Measurements from ENCODE around the gene ABCA10. TPM values are rescaled to one million over a fixed set of nuclear protein-coding genes. Genes with fewer than 3 reads are reported as not detected.

ABCA10 gene
- total and polyA plus RNA-seq, 2 of the 13 experiments (the other 11 are each of a cell fraction or from before 2014, with no cell fraction given): 0.02 to 0.08 TPM

DNA sequence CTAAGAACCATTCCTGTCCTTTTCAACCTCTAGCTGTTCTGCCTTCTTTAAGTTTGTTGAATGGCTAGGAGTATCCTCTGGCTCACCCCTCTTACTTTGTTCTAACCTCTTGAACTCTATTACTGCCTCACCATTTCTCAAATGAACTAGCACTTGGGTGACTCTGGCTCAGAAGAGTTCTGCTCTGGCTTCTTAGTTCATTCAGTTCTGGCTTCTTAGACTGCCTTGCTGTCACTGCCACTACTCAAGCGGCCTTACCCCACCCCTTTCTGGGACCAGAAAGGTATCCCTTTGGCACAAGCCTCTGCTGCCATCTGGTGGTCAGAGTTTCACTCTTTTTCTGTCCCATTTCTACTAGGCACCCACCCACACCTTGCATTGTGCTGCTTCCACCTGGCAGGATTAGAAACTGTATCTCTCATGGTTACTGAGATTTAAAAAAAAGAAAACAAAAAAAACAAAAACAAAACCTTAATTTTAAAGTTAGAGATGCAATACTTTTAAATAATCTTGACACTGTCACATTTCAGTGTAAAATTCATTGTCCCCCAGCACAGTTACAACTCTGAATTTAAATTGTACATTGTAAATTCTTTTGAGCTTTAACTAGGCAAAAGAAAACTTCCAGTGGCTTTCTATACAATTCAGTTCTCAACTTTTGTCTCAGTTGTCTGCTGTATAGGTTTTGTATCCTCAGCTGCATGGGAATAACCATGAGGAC lies 6.9 kb upstream of the ABCA10 start (continued):
- TF ChIP-seq, protein P1, sequence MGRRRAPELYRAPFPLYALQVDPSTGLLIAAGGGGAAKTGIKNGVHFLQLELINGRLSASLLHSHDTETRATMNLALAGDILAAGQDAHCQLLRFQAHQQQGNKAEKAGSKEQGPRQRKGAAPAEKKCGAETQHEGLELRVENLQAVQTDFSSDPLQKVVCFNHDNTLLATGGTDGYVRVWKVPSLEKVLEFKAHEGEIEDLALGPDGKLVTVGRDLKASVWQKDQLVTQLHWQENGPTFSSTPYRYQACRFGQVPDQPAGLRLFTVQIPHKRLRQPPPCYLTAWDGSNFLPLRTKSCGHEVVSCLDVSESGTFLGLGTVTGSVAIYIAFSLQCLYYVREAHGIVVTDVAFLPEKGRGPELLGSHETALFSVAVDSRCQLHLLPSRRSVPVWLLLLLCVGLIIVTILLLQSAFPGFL (CRISPR knock-in tag; IDR thresholded peaks at IDR 0.05): no peak
- TF ChIP-seq, protein P2, sequence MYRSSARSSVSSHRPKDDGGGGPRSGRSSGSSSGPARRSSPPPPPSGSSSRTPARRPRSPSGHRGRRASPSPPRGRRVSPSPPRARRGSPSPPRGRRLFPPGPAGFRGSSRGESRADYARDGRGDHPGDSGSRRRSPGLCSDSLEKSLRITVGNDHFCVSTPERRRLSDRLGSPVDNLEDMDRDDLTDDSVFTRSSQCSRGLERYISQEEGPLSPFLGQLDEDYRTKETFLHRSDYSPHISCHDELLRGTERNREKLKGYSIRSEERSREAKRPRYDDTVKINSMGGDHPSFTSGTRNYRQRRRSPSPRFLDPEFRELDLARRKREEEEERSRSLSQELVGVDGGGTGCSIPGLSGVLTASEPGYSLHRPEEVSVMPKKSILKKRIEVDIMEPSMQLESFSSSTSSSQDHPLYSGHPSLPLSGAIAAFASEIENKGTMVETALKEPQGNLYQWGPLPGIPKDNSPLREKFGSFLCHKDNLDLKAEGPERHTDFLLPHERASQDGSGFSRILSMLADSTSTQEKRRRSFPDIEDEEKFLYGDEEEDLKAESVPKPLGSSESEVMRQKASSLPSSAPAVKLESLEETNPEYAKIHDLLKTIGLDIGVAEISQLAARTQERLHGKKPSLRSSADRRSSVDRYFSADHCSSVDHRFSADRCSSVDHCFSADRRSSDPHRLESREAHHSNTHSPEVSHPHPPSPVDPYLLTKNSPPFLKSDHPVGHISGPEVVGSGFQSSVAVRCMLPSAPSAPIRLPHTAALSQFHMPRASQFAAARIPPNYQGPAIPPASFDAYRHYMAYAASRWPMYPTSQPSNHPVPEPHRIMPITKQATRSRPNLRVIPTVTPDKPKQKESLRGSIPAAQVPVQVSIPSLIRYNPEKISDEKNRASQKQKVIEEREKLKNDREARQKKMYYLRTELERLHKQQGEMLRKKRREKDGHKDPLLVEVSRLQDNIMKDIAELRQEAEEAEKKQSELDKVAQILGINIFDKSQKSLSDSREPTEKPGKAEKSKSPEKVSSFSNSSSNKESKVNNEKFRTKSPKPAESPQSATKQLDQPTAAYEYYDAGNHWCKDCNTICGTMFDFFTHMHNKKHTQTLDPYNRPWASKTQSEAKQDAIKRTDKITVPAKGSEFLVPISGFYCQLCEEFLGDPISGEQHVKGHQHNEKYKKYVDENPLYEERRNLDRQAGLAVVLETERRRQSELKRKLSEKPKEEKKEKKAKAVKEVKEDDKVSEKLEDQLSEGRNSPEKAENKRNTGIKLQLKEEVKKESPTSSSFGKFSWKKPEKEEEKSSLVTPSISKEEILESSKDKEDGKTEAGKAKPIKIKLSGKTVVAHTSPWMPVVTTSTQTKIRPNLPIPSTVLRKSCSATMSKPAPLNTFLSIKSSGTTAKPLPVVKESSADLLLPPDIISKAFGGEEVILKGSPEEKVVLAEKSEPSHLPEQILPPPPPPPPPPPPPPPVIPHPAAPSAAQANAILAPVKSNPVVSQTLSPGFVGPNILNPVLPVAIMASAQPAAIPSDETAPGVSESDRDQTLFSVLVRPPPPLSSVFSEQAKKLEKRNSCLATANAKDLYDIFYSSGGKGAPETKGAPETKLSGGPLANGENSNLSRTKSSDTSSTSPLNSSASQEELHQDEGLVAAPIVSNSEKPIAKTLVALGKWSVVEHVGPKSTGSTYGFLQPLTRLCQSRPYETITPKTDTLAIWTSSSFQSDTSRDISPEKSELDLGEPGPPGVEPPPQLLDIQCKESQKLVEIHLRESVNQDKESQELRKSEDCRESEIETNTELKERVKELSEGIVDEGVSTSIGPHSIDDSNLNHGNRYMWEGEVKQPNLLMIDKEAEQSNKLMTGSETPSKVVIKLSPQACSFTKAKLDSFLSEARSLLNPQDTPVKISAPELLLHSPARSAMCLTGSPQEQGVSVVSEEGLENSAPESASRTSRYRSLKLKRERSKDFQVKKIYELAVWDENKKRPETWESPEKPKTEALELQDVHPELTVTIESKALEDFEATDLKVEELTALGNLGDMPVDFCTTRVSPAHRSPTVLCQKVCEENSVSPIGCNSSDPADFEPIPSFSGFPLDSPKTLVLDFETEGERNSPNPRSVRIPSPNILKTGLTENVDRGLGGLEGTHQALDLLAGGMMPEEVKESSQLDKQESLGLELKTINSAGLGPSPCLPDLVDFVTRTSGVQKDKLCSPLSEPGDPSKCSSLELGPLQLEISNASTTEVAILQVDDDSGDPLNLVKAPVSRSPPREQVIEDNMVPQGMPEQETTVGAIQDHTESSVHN (CRISPR knock-in tag; IDR thresholded peaks at IDR 0.05): no peak
- TF ChIP-seq SOX6 (IDR thresholded peaks at IDR 0.05): no peak
- peak; percentile 76 for TF ChIP-seq SOX6 (CRISPR knock-in tag; IDR thresholded peaks at IDR 0.05)
- no peak for TF ChIP-seq ZNF225 (CRISPR knock-in tag; IDR thresholded peaks at IDR 0.05)
- TF ChIP-seq ZNF720 (CRISPR knock-in tag; IDR thresholded peaks at IDR 0.05): no peak
- TF ChIP-seq, protein P3, sequence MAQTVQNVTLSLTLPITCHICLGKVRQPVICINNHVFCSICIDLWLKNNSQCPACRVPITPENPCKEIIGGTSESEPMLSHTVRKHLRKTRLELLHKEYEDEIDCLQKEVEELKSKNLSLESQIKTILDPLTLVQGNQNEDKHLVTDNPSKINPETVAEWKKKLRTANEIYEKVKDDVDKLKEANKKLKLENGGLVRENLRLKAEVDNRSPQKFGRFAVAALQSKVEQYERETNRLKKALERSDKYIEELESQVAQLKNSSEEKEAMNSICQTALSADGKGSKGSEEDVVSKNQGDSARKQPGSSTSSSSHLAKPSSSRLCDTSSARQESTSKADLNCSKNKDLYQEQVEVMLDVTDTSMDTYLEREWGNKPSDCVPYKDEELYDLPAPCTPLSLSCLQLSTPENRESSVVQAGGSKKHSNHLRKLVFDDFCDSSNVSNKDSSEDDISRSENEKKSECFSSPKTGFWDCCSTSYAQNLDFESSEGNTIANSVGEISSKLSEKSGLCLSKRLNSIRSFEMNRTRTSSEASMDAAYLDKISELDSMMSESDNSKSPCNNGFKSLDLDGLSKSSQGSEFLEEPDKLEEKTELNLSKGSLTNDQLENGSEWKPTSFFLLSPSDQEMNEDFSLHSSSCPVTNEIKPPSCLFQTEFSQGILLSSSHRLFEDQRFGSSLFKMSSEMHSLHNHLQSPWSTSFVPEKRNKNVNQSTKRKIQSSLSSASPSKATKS (CRISPR knock-in tag; IDR thresholded peaks at IDR 0.05): 0 out of 2 replicates have a peak, but pooled peaks have one; percentile 36
- TF ChIP-seq, protein P4, sequence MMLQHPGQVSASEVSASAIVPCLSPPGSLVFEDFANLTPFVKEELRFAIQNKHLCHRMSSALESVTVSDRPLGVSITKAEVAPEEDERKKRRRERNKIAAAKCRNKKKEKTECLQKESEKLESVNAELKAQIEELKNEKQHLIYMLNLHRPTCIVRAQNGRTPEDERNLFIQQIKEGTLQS (CRISPR knock-in tag; IDR thresholded peaks at IDR 0.05): no peak
- TF ChIP-seq ZNF678 (CRISPR knock-in tag; IDR thresholded peaks at IDR 0.05): no peak
- TF ChIP-seq, protein P5, sequence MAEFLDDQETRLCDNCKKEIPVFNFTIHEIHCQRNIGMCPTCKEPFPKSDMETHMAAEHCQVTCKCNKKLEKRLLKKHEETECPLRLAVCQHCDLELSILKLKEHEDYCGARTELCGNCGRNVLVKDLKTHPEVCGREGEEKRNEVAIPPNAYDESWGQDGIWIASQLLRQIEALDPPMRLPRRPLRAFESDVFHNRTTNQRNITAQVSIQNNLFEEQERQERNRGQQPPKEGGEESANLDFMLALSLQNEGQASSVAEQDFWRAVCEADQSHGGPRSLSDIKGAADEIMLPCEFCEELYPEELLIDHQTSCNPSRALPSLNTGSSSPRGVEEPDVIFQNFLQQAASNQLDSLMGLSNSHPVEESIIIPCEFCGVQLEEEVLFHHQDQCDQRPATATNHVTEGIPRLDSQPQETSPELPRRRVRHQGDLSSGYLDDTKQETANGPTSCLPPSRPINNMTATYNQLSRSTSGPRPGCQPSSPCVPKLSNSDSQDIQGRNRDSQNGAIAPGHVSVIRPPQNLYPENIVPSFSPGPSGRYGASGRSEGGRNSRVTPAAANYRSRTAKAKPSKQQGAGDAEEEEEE (CRISPR knock-in tag; IDR thresholded peaks at IDR 0.05; ENCODE audit: borderline replicate concordance): no peak
- TF ChIP-seq, protein P6, sequence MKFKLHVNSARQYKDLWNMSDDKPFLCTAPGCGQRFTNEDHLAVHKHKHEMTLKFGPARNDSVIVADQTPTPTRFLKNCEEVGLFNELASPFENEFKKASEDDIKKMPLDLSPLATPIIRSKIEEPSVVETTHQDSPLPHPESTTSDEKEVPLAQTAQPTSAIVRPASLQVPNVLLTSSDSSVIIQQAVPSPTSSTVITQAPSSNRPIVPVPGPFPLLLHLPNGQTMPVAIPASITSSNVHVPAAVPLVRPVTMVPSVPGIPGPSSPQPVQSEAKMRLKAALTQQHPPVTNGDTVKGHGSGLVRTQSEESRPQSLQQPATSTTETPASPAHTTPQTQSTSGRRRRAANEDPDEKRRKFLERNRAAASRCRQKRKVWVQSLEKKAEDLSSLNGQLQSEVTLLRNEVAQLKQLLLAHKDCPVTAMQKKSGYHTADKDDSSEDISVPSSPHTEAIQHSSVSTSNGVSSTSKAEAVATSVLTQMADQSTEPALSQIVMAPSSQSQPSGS (CRISPR knock-in tag; IDR thresholded peaks at IDR 0.05): peak; percentile 74; the same call in 1 of the 2 replicates
- TF ChIP-seq ZNF331 (CRISPR knock-in tag; IDR thresholded peaks at IDR 0.05): no peak
